ENCODE results near the gene ANGEL1. TPM values are rescaled to one million over a fixed set of nuclear protein-coding genes. Genes with fewer than 3 reads are reported as not detected.

Gene ANGEL1
- polyA plus RNA-seq, 1 of the 3 experiments (the other 2 are of a cell fraction): 14.1 TPM

DNA sequence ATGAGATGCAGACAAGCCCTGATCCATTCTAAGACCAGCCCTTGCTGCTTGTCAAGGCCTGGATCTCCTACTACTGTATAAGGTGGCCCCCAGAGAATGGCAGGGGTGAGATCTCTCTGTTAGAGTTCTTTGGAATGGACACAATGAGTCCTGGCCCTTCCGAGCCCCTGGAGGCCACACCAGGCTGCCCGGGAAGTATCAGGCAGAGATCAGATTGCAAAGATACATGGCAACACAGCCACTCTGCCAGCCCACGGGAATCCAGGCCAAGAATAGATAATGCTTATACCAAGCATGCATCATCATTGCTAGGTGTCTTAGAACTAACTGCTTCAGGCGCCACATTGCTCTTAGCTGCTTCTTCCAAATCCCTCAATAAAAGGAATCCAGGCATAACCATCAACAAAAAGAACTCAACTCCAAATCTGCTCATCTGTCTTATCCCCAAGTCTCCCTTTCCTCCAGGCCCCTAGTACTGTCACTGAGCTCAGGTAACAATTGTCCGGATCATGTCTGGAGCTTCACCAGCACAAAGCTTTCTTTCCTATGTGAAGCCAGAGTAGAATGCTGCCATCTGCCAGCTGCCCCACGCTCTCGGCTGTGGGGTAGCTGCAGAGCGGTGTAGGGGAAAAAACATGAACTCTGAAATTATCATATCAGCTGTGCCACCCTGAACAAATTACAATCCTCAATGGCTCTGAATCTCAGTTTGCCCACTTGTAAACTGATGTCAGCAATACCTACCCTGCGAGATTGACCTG, 56.9 kb downstream of the ANGEL1 start:
- Histone ChIP-seq H3K4me1 (ENCODE audit: control insufficient read depth in 1 of 2, insufficient read depth in 2 of 2, low read depth in 1 of 2, low read length in 1 of 2) (peaks cover 0 to 8% of the 10 kb centered on the region in 2 experiments; a peak in 1 of 4 replicates), H3K9me3 (no peaks in the 10 kb centered on the region), H3K27ac (ENCODE audit: low read depth in 2 of 2, low read length in 1 of 2) (no peak overlapping the region), H3K36me3 (replicated peaks in 1 of 2; ENCODE audit: control insufficient read depth in 1 of 2, insufficient read depth in 2 of 2, low read length in 1 of 2) (no peaks in the 10 kb centered on the region), H3K9me2 (no peaks in the 10 kb centered on the region), H3K4me2 (no peak overlapping the region), H3K79me2 (ENCODE audit: insufficient read depth) (no peaks in the 10 kb centered on the region), H3F3A (replicated peaks; ENCODE audit: insufficient read depth) (no peaks in the 10 kb centered on the region), H3K27me3 (ENCODE audit: insufficient read depth) (no peaks in the 10 kb centered on the region), H2AFZ (ENCODE audit: low read depth) (no peak overlapping the region), H3K9ac (no peak overlapping the region), H3K4me3 (ENCODE audit: low read depth in 2 of 2, low read length in 1 of 2) (no peak overlapping the region), H4K20me1 (ENCODE audit: insufficient read depth) (no peaks in the 10 kb centered on the region)
- CTCF ChIA-PET: interaction anchor here (0.8 to 2.0 kb wide), 5 partner anchors 29 to 55 kb away, joined by 4 to 7 read pairs (median 6); no protein-coding TSS in a partner anchor
- TF ChIP-seq GATA2 (CRISPR knock-in tag; IDR thresholded peaks at IDR 0.05) (0 out of 2 replicates have a peak, but pooled peaks have one; percentile 15), NFIC (IDR thresholded peaks at IDR 0.05; ENCODE audit: borderline replicate concordance) (no peak)
- peak; percentile 22 for DNase-seq
- POLR2A ChIA-PET: no interaction called here
- WGBS (ENCODE audit: low lambda C conversion rate): 63% methylated on average over 9 of the region's 9 CpGs

GRCh38 chr14:76754586-76754985, 58.1 kb downstream of the ANGEL1 start:
- 47% methylated on average over 7 of the region's 7 CpGs for WGBS (ENCODE audit: low lambda C conversion rate)
- no peak overlapping the region for H3K4me2 ChIP-seq
- no peaks in the 10 kb centered on the region for H3K27me3 ChIP-seq (ENCODE audit: insufficient read depth)
- DNase-seq: no peak
- peaks cover 0 to 4% of the 10 kb centered on the region in 2 experiments; a peak in 1 of 4 replicates for H3K4me1 ChIP-seq (ENCODE audit: control insufficient read depth in 1 of 2, insufficient read depth in 2 of 2, low read depth in 1 of 2, low read length in 1 of 2)
- POLR2A ChIA-PET: no interaction called here
- H3K36me3 ChIP-seq (replicated peaks in 1 of 2; ENCODE audit: control insufficient read depth in 1 of 2, insufficient read depth in 2 of 2, low read length in 1 of 2): no peaks in the 10 kb centered on the region
- H2AFZ ChIP-seq (ENCODE audit: low read depth): no peak overlapping the region
- TF ChIP-seq USF1 (IDR thresholded peaks at IDR 0.05; ENCODE audit: borderline replicate concordance, low read depth): no peak
- no peak for TF ChIP-seq CHD2 (IDR thresholded peaks at IDR 0.05; ENCODE audit: low read length, partially characterized antibody)
- H3K79me2 ChIP-seq (ENCODE audit: insufficient read depth): no peaks in the 10 kb centered on the region
- H3K27ac ChIP-seq (ENCODE audit: low read depth in 2 of 2, low read length in 1 of 2): no peak overlapping the region
- CTCF ChIA-PET: interaction anchor here (1.3 to 2.0 kb wide), 2 partner anchors 34 to 44 kb away, joined by 3 to 7 read pairs; no protein-coding TSS in a partner anchor
- H3K9ac ChIP-seq: no peak overlapping the region
- H3K9me2 ChIP-seq: no peaks in the 10 kb centered on the region
- H3K9me3 ChIP-seq: no peaks in the 10 kb centered on the region
- H3K4me3 ChIP-seq (ENCODE audit: low read depth in 2 of 2, low read length in 1 of 2): no peak overlapping the region
- no peaks in the 10 kb centered on the region for H4K20me1 ChIP-seq (ENCODE audit: insufficient read depth)
- H3F3A ChIP-seq (replicated peaks; ENCODE audit: insufficient read depth): no peaks in the 10 kb centered on the region

- H3F3A ChIP-seq (replicated peaks; ENCODE audit: insufficient read depth): no peaks in the 10 kb centered on the region
- no peaks in the 10 kb centered on the region for H3K36me3 ChIP-seq (replicated peaks in 1 of 2; ENCODE audit: control insufficient read depth in 1 of 2, insufficient read depth in 2 of 2, low read length in 1 of 2)
- CTCF ChIA-PET: interaction anchor here (1.3 to 2.0 kb wide), 2 partner anchors 35 to 43 kb away, joined by 3 to 7 read pairs; no protein-coding TSS in a partner anchor
- H4K20me1 ChIP-seq (ENCODE audit: insufficient read depth): no peaks in the 10 kb centered on the region
- no peak overlapping the region for H3K27ac ChIP-seq (ENCODE audit: low read depth in 2 of 2, low read length in 1 of 2)
- H3K9me2 ChIP-seq: no peaks in the 10 kb centered on the region
- H3K9me3 ChIP-seq: no peaks in the 10 kb centered on the region
- 62% methylated on average over 6 of the region's 7 CpGs for WGBS (ENCODE audit: low lambda C conversion rate)
- no peak overlapping the region for H3K4me2 ChIP-seq
- POLR2A ChIA-PET: no interaction called here
- H3K4me3 ChIP-seq (ENCODE audit: low read depth in 2 of 2, low read length in 1 of 2): no peak overlapping the region
- H3K9ac ChIP-seq: no peak overlapping the region
- no peak overlapping the region for H2AFZ ChIP-seq (ENCODE audit: low read depth)
- H3K79me2 ChIP-seq (ENCODE audit: insufficient read depth): no peaks in the 10 kb centered on the region
- no peaks in the 10 kb centered on the region for H3K27me3 ChIP-seq (ENCODE audit: insufficient read depth)
- peak; percentile 2 for DNase-seq
- peaks cover 0 to 4% of the 10 kb centered on the region in 2 experiments; a peak in 1 of 4 replicates for H3K4me1 ChIP-seq (ENCODE audit: control insufficient read depth in 1 of 2, insufficient read depth in 2 of 2, low read depth in 1 of 2, low read length in 1 of 2)
- no peak for TF ChIP-seq PBX3 (IDR thresholded peaks at IDR 0.05)
- no peak for TF ChIP-seq ELF1 (IDR thresholded peaks at IDR 0.05)
- no peak for TF ChIP-seq SMC3 (IDR thresholded peaks at IDR 0.05; ENCODE audit: low read depth, low read length)
- TF ChIP-seq, protein P1, sequence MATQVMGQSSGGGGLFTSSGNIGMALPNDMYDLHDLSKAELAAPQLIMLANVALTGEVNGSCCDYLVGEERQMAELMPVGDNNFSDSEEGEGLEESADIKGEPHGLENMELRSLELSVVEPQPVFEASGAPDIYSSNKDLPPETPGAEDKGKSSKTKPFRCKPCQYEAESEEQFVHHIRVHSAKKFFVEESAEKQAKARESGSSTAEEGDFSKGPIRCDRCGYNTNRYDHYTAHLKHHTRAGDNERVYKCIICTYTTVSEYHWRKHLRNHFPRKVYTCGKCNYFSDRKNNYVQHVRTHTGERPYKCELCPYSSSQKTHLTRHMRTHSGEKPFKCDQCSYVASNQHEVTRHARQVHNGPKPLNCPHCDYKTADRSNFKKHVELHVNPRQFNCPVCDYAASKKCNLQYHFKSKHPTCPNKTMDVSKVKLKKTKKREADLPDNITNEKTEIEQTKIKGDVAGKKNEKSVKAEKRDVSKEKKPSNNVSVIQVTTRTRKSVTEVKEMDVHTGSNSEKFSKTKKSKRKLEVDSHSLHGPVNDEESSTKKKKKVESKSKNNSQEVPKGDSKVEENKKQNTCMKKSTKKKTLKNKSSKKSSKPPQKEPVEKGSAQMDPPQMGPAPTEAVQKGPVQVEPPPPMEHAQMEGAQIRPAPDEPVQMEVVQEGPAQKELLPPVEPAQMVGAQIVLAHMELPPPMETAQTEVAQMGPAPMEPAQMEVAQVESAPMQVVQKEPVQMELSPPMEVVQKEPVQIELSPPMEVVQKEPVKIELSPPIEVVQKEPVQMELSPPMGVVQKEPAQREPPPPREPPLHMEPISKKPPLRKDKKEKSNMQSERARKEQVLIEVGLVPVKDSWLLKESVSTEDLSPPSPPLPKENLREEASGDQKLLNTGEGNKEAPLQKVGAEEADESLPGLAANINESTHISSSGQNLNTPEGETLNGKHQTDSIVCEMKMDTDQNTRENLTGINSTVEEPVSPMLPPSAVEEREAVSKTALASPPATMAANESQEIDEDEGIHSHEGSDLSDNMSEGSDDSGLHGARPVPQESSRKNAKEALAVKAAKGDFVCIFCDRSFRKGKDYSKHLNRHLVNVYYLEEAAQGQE (IDR thresholded peaks at IDR 0.05; ENCODE audit: low read depth, low read length): no peak
- TF ChIP-seq, protein P2, sequence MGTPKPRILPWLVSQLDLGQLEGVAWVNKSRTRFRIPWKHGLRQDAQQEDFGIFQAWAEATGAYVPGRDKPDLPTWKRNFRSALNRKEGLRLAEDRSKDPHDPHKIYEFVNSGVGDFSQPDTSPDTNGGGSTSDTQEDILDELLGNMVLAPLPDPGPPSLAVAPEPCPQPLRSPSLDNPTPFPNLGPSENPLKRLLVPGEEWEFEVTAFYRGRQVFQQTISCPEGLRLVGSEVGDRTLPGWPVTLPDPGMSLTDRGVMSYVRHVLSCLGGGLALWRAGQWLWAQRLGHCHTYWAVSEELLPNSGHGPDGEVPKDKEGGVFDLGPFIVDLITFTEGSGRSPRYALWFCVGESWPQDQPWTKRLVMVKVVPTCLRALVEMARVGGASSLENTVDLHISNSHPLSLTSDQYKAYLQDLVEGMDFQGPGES (IDR thresholded peaks at IDR 0.05; ENCODE audit: low read depth, low read length): no peak
- no peak for TF ChIP-seq FOXJ3 (CRISPR knock-in tag; IDR thresholded peaks at IDR 0.05)
- TF ChIP-seq GATA2 (CRISPR knock-in tag; IDR thresholded peaks at IDR 0.05): no peak
- TF ChIP-seq POLR2AphosphoS5 (IDR thresholded peaks at IDR 0.05; ENCODE audit: low read depth, low read length): no peak
- TF ChIP-seq RXRA (IDR thresholded peaks at IDR 0.05; ENCODE audit: borderline replicate concordance, low read depth): no peak
- TF ChIP-seq RFX5 (IDR thresholded peaks at IDR 0.05; ENCODE audit: low read length): no peak
Observed at GRCh38 chr14:76753541-76754198, 59.0 kb downstream of the ANGEL1 start.

Data from SK-N-SH (cell line).